ENCODE results near the gene GTF3C5.
"Not testable (repeated sequence)": the region's sequence is repeated elsewhere in the genome, so short reads cannot be mapped to it uniquely, and the experiment has no call there.

- not testable (repeated sequence) for TF ChIP-seq CTCF (IDR thresholded peaks at IDR 0.05; ENCODE audit: poor library complexity); EZH2phosphoT487 (IDR thresholded peaks at IDR 0.05; ENCODE audit: low read depth, severe bottlenecking, unreplicated experiment)
Measured at GRCh38 chr9:133070500-133070961, 39.7 kb downstream of the GTF3C5 start.

All from hepatocyte (in vitro differentiated cells).